NCI-H446 treated with DMSO at 0.1 percent for 48 hours (cell line): ENCODE data around the gene GREB1.

Experiments
- DNase-seq: peaks from one replicate; lab custom pipeline; 2025; lab: John Stamatoyannopoulos, UW

GREB1 gene

GRCh38 chr2:11683966-11684365, 150.1 kb downstream of the GREB1 start:
- DNase-seq, result no peak

- no peak for DNase-seq
Measured at GRCh38 chr2:11684894-11685460, 151.1 kb downstream of the GREB1 start.

- no peak for DNase-seq
Measured at GRCh38 chr2:11685906-11686470, 152.1 kb downstream of the GREB1 start.

- DNase-seq, result no peak
Measured at GRCh38 chr2:11687736-11688135, 153.9 kb downstream of the GREB1 start.

GRCh38 chr2:11688222-11689069, 154.6 kb downstream of the GREB1 start:
- DNase-seq, result no peak

- no peak for DNase-seq
Measured at GRCh38 chr2:11691076-11691660, 157.3 kb downstream of the GREB1 start.
